CD8-positive, alpha-beta memory T cell (primary cell): Measurements from ENCODE around the gene HS6ST1. TPM values are rescaled to one million over a fixed set of nuclear protein-coding genes. Genes with fewer than 3 reads are reported as not detected.

Experiments used
- CTCF ChIA-PET: fragments of 350-600 bp; sonication (Branson Sonifier 250); formaldehyde crosslinking; loops from one replicate; lab custom pipeline; 2021; ENCODE audit warnings: antibody characterized with exemption; lab: Charles Lee
- POLR2A ChIA-PET: fragments of 350-600 bp; sonication (Branson Sonifier 250); formaldehyde crosslinking; loops from one replicate; lab custom pipeline; 2021; ENCODE audit warnings: antibody characterized with exemption; lab: Charles Lee
- DNase-seq, 5 donors: peaks; one replicate each; pipeline versions ENCODE4 v3.0.0 to v3.0.0-alpha.2; 2020 to 2022; ENCODE audit warnings: mixed read lengths in 1 of 5
- H3K27ac ChIP-seq: one replicate; pipeline ENCODE4 v1.7.0; 2013; ENCODE audit warnings: low read depth, mild to moderate bottlenecking, low read length, moderate library complexity
- H3K27me3 ChIP-seq: 2 replicates; pipeline ENCODE4 v1.7.0; 2013; ENCODE audit warnings: low read length, mild to moderate bottlenecking; ENCODE audit not compliant: insufficient read depth, poor library complexity, severe bottlenecking
- H3K36me3 ChIP-seq: 2 replicates; pipeline ENCODE4 v1.7.0; 2013; ENCODE audit warnings: mild to moderate bottlenecking, low read length, moderate library complexity; ENCODE audit not compliant: insufficient read depth
- H3K4me1 ChIP-seq: 2 replicates; pipeline ENCODE4 v1.7.0; 2013; ENCODE audit warnings: mild to moderate bottlenecking, low read length, moderate library complexity; ENCODE audit not compliant: insufficient read depth
- H3K4me3 ChIP-seq: 2 replicates; pipeline ENCODE4 v1.7.0; 2013; ENCODE audit warnings: mild to moderate bottlenecking, low read length
- H3K9me3 ChIP-seq: 2 replicates; pipeline ENCODE4 v1.7.0; 2013; ENCODE audit warnings: mild to moderate bottlenecking, low read length
- H3K27ac Mint-ChIP-seq, 8 donors: one replicate each; pipeline ENCODE4 v1.8.0; 2020 to 2021; ENCODE audit warnings: mixed read lengths in 8 of 8, mild to moderate bottlenecking in 6 of 8, inconsistent platforms in 3 of 8, moderate library complexity in 3 of 8
- H3K27me3 Mint-ChIP-seq, 2 donors: one replicate each; pipeline ENCODE4 v1.8.0; 2020 to 2021; ENCODE audit warnings: mixed read lengths in 2 of 2, mild to moderate bottlenecking in 1 of 2, moderate library complexity in 1 of 2
- H3K36me3 Mint-ChIP-seq, 3 donors: one replicate each; pipeline ENCODE4 v1.8.0; 2020 to 2021; ENCODE audit warnings: mixed read lengths in 3 of 3, inconsistent platforms in 1 of 3, mild to moderate bottlenecking in 1 of 3
- H3K4me1 Mint-ChIP-seq, 3 donors: one replicate each; pipeline ENCODE4 v1.8.0; 2020 to 2021; ENCODE audit warnings: mixed read lengths in 3 of 3, inconsistent platforms in 1 of 3, mild to moderate bottlenecking in 1 of 3
- H3K4me3 Mint-ChIP-seq, 7 donors: one replicate each; pipeline ENCODE4 v1.8.0; 2020 to 2021; ENCODE audit warnings: mixed read lengths in 7 of 7, mild to moderate bottlenecking in 6 of 7, moderate library complexity in 4 of 7, inconsistent platforms in 2 of 7
- H3K9me3 Mint-ChIP-seq, 5 donors: one replicate each; pipeline ENCODE4 v1.8.0; 2020 to 2022; ENCODE audit warnings: mixed read lengths in 5 of 5, mild to moderate bottlenecking in 3 of 5, moderate library complexity in 2 of 5, inconsistent platforms in 1 of 5
- polyA plus RNA-seq: library from polyadenylated mRNA; unstranded; fragments of 300-500 nt; fragmentation: Illumina TruSeq; gene quantifications from one replicate; pipeline ENCODE4 v1.2.3, GENCODE V29; 2021
- total RNA-seq, 2 experiments: library from RNA; stranded (reverse); gene quantifications; one replicate each; pipeline ENCODE4 v1.2.3, GENCODE V29; 2021

Gene HS6ST1
- total and polyA plus RNA-seq, 3 experiments from 2014 or later, result 4.6 to 18.2 (median 18.0) TPM

DNA sequence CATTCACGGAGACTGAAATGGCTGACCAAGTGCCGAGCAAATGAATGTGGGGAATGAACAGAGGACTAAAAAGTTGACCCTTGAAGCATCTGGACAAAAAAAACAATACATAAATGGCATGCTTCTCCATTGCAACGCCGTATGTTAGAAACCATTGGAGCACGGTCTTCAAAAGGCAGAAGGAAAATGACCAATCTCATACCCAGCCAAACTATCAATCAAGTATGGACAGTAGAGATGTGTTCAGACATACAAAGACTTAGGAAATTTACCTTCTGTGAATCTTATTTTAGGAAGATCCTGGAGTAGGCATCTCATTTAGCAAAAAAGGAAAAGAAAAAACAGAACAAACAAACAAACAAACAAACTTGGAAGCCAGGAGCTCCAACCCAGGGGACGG, 44.5 kb downstream of the HS6ST1 start:
- H3K27me3 Mint-ChIP-seq, result peaks cover 0 to 2% of the 10 kb centered on the region in 2 donors
- Histone ChIP-seq H3K9me3 (no peaks in the 10 kb centered on the region), H3K27ac (no peak overlapping the region), H3K27me3 (no peaks in the 10 kb centered on the region), H3K36me3 (no peaks in the 10 kb centered on the region), H3K4me3 (no peak overlapping the region), H3K4me1 (peaks cover 6% of the 10 kb centered on the region)
- no peak overlapping the region for H3K27ac Mint-ChIP-seq
- CTCF ChIA-PET, result no interaction called here
- H3K4me1 Mint-ChIP-seq, result peaks cover 10 to 18% (median 16%) of the 10 kb centered on the region in 3 donors
- POLR2A ChIA-PET, result interaction anchor here (0.6 kb wide), 1 partner anchor 298 kb away, joined by 3 read pairs; no protein-coding TSS in a partner anchor
- no peak for DNase-seq
- H3K4me3 Mint-ChIP-seq, result peak overlapping the region in 2 of 7 donors; percentile 83 to 85
- peaks cover 0 to 9% (median 5%) of the 10 kb centered on the region in 5 donors for H3K9me3 Mint-ChIP-seq
- H3K36me3 Mint-ChIP-seq, result peaks cover 8 to 16% (median 12%) of the 10 kb centered on the region in 3 donors

- H3K4me1 Mint-ChIP-seq, result peaks cover 10 to 17% (median 15%) of the 10 kb centered on the region in 3 donors
- Histone ChIP-seq H3K36me3 (no peaks in the 10 kb centered on the region), H3K4me3 (no peak overlapping the region), H3K4me1 (peaks cover 6% of the 10 kb centered on the region), H3K27me3 (no peaks in the 10 kb centered on the region), H3K9me3 (no peaks in the 10 kb centered on the region), H3K27ac (peak overlapping the region; percentile 20)
- H3K27me3 Mint-ChIP-seq, result peaks cover 0 to 2% of the 10 kb centered on the region in 2 donors
- DNase-seq, result peak in 4 of 5 donors; percentile 41 to 70 (median 56)
- peak overlapping the region; percentile 15 to 98 (median 84) for H3K27ac Mint-ChIP-seq
- peaks cover 0 to 9% (median 5%) of the 10 kb centered on the region in 5 donors for H3K9me3 Mint-ChIP-seq
- peaks cover 8 to 20% (median 12%) of the 10 kb centered on the region in 3 donors for H3K36me3 Mint-ChIP-seq
- POLR2A ChIA-PET, result no interaction called here
- peak overlapping the region; percentile 15 to 91 (median 83) for H3K4me3 Mint-ChIP-seq
- CTCF ChIA-PET, result no interaction called here
Measured at GRCh38 chr2:128273469-128274081, 45.1 kb downstream of the HS6ST1 start.

- ChIA-PET CTCF (no interaction called here), POLR2A (no interaction called here)
- no peaks in the 10 kb centered on the region for H3K9me3 ChIP-seq
- Mint-ChIP-seq H3K36me3 (peaks cover 8 to 20% (median 12%) of the 10 kb centered on the region in 3 donors), H3K4me1 (peaks cover 10 to 17% (median 15%) of the 10 kb centered on the region in 3 donors), H3K4me3 (peak overlapping the region in 6 of 7 donors; percentile 72 to 91 (median 84)), H3K27me3 (peaks cover 0 to 2% of the 10 kb centered on the region in 2 donors), H3K9me3 (peaks cover 0 to 9% (median 5%) of the 10 kb centered on the region in 5 donors), H3K27ac (peak overlapping the region in 6 of 8 donors; percentile 15 to 98 (median 88))
- H3K27me3 ChIP-seq, result no peaks in the 10 kb centered on the region
- H3K4me3 ChIP-seq, result no peak overlapping the region
- H3K4me1 ChIP-seq, result peaks cover 6% of the 10 kb centered on the region
- no peaks in the 10 kb centered on the region for H3K36me3 ChIP-seq
- peak overlapping the region; percentile 20 for H3K27ac ChIP-seq
- peak in 1 of 5 donors; percentile 29 for DNase-seq
Measured at GRCh38 chr2:128272601-128273468, 45.8 kb downstream of the HS6ST1 start.

DNA sequence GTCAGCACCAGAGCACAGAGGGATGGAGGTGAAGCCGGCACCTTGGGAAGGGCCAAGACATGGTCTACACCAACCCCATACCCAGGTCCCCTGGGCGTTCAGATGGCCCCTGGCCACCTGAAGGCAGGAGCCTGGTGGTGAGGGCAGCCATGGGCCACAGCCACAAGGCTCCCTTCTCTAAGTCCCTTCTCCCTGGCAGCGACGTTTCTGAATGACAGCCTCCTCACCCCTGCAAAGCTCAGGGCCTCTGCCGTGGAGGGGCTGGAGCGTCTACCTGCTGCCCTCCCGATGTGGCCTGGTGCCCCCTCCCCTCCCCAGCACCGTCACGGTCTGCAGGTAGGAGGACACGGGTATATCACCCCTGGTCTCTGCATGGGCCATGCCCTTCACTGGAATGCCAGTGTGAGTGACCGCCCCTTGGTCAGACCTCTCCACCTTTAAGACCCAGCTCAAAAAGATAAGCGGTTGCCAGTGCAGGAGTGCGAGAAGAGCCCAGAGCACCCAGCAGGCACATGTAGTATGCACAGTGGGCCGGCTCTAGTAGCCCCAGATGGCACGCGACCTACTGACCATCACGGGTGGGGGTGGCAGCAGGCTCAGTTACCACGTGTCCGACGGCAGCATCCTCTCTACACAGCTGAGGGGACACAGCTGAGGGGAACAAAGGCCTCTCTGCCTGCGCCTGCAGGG, 46.6 kb downstream of the HS6ST1 start:
- H3K9me3 Mint-ChIP-seq, result peaks cover 0 to 9% (median 5%) of the 10 kb centered on the region in 5 donors
- ChIA-PET CTCF (no interaction called here), POLR2A (no interaction called here)
- H3K4me1 Mint-ChIP-seq, result peaks cover 10 to 17% (median 15%) of the 10 kb centered on the region in 3 donors
- peak overlapping the region in 2 of 8 donors; percentile 24 to 35 for H3K27ac Mint-ChIP-seq
- Histone ChIP-seq H3K27ac (no peak overlapping the region), H3K27me3 (no peaks in the 10 kb centered on the region), H3K4me1 (peaks cover 6% of the 10 kb centered on the region), H3K4me3 (no peak overlapping the region), H3K36me3 (no peaks in the 10 kb centered on the region), H3K9me3 (no peaks in the 10 kb centered on the region)
- peak in 1 of 5 donors; percentile 39 for DNase-seq
- peaks cover 0 to 2% of the 10 kb centered on the region in 2 donors for H3K27me3 Mint-ChIP-seq
- no peak overlapping the region for H3K4me3 Mint-ChIP-seq
- peaks cover 8 to 20% (median 12%) of the 10 kb centered on the region in 3 donors for H3K36me3 Mint-ChIP-seq

- Histone ChIP-seq H3K4me1 (peaks cover 6% of the 10 kb centered on the region), H3K4me3 (no peak overlapping the region), H3K36me3 (no peaks in the 10 kb centered on the region), H3K9me3 (no peaks in the 10 kb centered on the region), H3K27me3 (no peaks in the 10 kb centered on the region), H3K27ac (no peak overlapping the region)
- H3K36me3 Mint-ChIP-seq, result peaks cover 8 to 20% (median 12%) of the 10 kb centered on the region in 3 donors
- no peak for DNase-seq
- peaks cover 0 to 2% of the 10 kb centered on the region in 2 donors for H3K27me3 Mint-ChIP-seq
- POLR2A ChIA-PET, result no interaction called here
- CTCF ChIA-PET, result interaction anchor here (0.6 kb wide), 1 partner anchor 39 kb away, joined by 3 read pairs; no protein-coding TSS in a partner anchor
- peak overlapping the region in 1 of 8 donors; percentile 24 for H3K27ac Mint-ChIP-seq
- no peak overlapping the region for H3K4me3 Mint-ChIP-seq
- H3K9me3 Mint-ChIP-seq, result peaks cover 0 to 9% (median 5%) of the 10 kb centered on the region in 5 donors
- H3K4me1 Mint-ChIP-seq, result peaks cover 10 to 17% (median 15%) of the 10 kb centered on the region in 3 donors
Measured at GRCh38 chr2:128271597-128271910, 47.1 kb downstream of the HS6ST1 start.

DNA sequence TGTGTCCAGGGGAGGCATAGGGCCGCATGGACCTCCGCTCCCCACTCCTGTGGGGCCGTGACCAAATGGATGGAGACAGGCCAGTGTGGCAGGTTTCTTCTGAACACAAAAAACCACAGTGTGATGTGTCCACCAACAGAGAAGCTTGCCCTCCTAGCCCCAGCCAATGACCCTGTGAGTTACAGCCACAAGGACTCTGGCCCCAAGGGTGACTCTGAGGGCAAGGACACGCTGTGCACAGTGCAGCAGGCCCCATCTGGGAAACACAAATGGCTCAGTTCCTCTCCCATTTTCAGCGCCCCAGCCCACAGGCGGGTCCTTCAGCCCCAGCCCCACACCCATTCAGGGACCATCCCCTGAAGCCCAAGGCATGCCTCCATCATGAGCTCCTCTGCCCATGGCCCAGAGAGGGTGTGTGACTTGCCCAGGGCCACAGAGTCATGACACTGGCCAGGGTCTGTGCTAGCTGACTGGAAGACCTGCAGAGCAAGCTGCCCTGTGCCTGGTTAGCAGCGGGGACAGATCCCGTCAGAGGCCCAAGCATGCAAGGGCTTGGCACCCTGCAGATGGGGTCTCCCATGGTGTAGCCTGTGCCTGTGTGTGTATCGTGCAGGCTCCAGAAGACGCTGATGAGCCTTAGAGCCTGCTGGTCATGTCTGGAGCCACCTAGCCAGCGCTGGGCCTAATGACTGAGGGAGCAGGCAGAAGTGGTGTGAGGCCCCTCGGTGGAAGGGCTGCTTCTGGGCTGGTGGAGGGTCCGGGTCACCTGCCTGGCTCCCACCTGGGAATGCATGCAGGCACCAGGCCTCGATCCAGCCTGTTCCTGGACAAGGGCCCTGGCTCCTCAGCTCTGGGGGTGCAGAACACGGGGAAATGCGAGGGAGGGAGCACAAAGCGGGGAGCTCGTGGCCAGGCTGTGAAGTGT, 47.7 kb downstream of the HS6ST1 start:
- H3K4me1 ChIP-seq, result peaks cover 6% of the 10 kb centered on the region
- ChIA-PET CTCF (interaction anchor here (0.6 to 1.0 kb wide), 3 partner anchors 13 to 38 kb away, joined by 3 to 4 read pairs (median 3); no protein-coding TSS in a partner anchor), POLR2A (no interaction called here)
- H3K27ac ChIP-seq, result no peak overlapping the region
- peaks cover 8 to 18% (median 12%) of the 10 kb centered on the region in 3 donors for H3K36me3 Mint-ChIP-seq
- peaks cover 0 to 2% of the 10 kb centered on the region in 2 donors for H3K27me3 Mint-ChIP-seq
- H3K9me3 Mint-ChIP-seq, result peaks cover 0 to 9% (median 5%) of the 10 kb centered on the region in 5 donors
- DNase-seq, result no peak
- H3K27me3 ChIP-seq, result no peaks in the 10 kb centered on the region
- H3K4me3 Mint-ChIP-seq, result peak overlapping the region in 1 of 7 donors; percentile 54
- no peaks in the 10 kb centered on the region for H3K9me3 ChIP-seq
- no peaks in the 10 kb centered on the region for H3K36me3 ChIP-seq
- H3K4me3 ChIP-seq, result no peak overlapping the region
- no peak overlapping the region for H3K27ac Mint-ChIP-seq
- peaks cover 10 to 17% (median 15%) of the 10 kb centered on the region in 3 donors for H3K4me1 Mint-ChIP-seq
